Measurements from ENCODE around the gene LYSMD1. TPM values are rescaled to one million over a fixed set of nuclear protein-coding genes. Genes with fewer than 3 reads are reported as not detected.

The LYSMD1 gene
- total and polyA plus RNA-seq, 2 of the 8 experiments (the other 6 are each of a cell fraction or from before 2014, with no cell fraction given): 2.4 to 6.0 TPM

GRCh38 chr1:151199873-151200581, 34.3 kb upstream of the LYSMD1 start:
- Histone ChIP-seq H3K23ac (ENCODE audit: insufficient read length) (no peak overlapping the region), H3K14ac (ENCODE audit: insufficient read length) (no peak overlapping the region), H4K5ac (ENCODE audit: insufficient read length, low read depth, low read length) (no peak overlapping the region), H3K18ac (ENCODE audit: extremely low read depth, low read length) (no peak overlapping the region), H3K36me3 (ENCODE audit: control insufficient read depth in 2 of 4, insufficient read depth in 4 of 4, low read length in 3 of 4) (peaks cover 0 to 12% (median 6%) of the 10 kb centered on the region in 4 experiments; a peak in 2 of 8 replicates), H3K4me3 (ENCODE audit: extremely low read depth in 1 of 4, insufficient read depth in 2 of 4, low read depth in 3 of 4, low read length in 4 of 4) (peak overlapping the region; percentile 74 to 99 (median 93)), H3K4me1 (replicated peaks in 1 of 4; ENCODE audit: control insufficient read depth in 3 of 4, insufficient read depth in 4 of 4, low read length in 3 of 4) (peaks cover 2 to 4% (median 3%) of the 10 kb centered on the region in 4 experiments; a peak in 3 of 7 replicates), H4K91ac (replicated peaks; ENCODE audit: insufficient read length, low read length) (no peak overlapping the region), H2AFZ (ENCODE audit: low read length) (no peak overlapping the region), H3K56ac (replicated peaks; ENCODE audit: insufficient read length, low read depth, low read length) (peak overlapping the region; percentile 17), H3K9me3 (ENCODE audit: insufficient read depth in 2 of 2, low read depth in 1 of 2, low read length in 1 of 2) (no peaks in the 10 kb centered on the region), H3K27me3 (replicated peaks in 1 of 4; ENCODE audit: control insufficient read depth in 3 of 4, extremely low read depth in 1 of 4, insufficient read depth in 3 of 4, low read length in 3 of 4) (no peaks in the 10 kb centered on the region), H4K8ac (ENCODE audit: extremely low read depth, insufficient read depth, low read length) (no peak overlapping the region), H4K20me1 (replicated peaks in 1 of 2; ENCODE audit: control insufficient read depth in 1 of 2, insufficient read depth in 2 of 2, low read length in 2 of 2) (peaks cover 4 to 10% of the 10 kb centered on the region in 2 experiments), H3K4me2 (ENCODE audit: insufficient read depth in 1 of 2, low read depth in 2 of 2, low read length in 2 of 2) (peak overlapping the region; percentile 68 to 69), H3K27ac (ENCODE audit: low read depth, low read length) (no peak overlapping the region), H3K79me2 (ENCODE audit: control insufficient read depth in 1 of 2, insufficient read depth in 2 of 2, low read length in 2 of 2) (peaks cover 34 to 65% of the 10 kb centered on the region in 2 experiments), H3K79me1 (ENCODE audit: low read depth, low read length) (no peaks in the 10 kb centered on the region), H2AK5ac (ENCODE audit: low read depth, low read length) (no peak overlapping the region), H3K4ac (replicated peaks; ENCODE audit: insufficient read length, low read depth, low read length) (no peak overlapping the region), H2BK5ac (ENCODE audit: low read depth, low read length) (no peak overlapping the region), H2BK20ac (ENCODE audit: low read length) (no peak overlapping the region), H2BK15ac (ENCODE audit: low read length) (no peak overlapping the region), H2BK120ac (replicated peaks; ENCODE audit: low read depth, low read length) (no peak overlapping the region), H2BK12ac (ENCODE audit: low read depth, low read length) (no peak overlapping the region), H3K23me2 (ENCODE audit: low read depth, low read length) (peaks cover 13% of the 10 kb centered on the region), H3K9ac (replicated peaks in 1 of 4; ENCODE audit: extremely low read depth in 1 of 4, low read depth in 3 of 4, low read length in 3 of 4) (peak overlapping the region in 2 of 4 experiments; percentile 2 to 98; a peak in 2 of 7 replicates)
- CTCF ChIA-PET (ENCODE audit: partially characterized antibody): interaction anchor here (0.7 to 2.3 kb wide), 2 partner anchors 11 to 52 kb away, joined by 3 to 10 read pairs; no protein-coding TSS in a partner anchor
- 46% methylated on average over 9 of the region's 11 CpGs; no CpG with 5 or more reads in 1 of the 2 experiments for WGBS, 2 experiments (ENCODE audit: extremely low coverage in 1 of 2, insufficient coverage in 1 of 2, insufficient read length in 1 of 2, insufficient replicate concordance in 2 of 2, low coverage in 1 of 2, low lambda C conversion rate in 2 of 2, missing lambda C conversion rate in 1 of 2)
- DNase-seq (ENCODE audit: low read depth in 1 of 2, low spot score in 2 of 2) (no peak), FAIRE-seq (no peak)
- no peak for TF ChIP-seq POU5F1 (IDR thresholded peaks at IDR 0.05; ENCODE audit: low read depth, low read length)
- no peak for TF ChIP-seq NANOG (IDR thresholded peaks at IDR 0.05; ENCODE audit: insufficient read depth, low read depth, low read length, poor library complexity, severe bottlenecking)
- TF ChIP-seq RNF2 (IDR thresholded peaks at IDR 0.05; ENCODE audit: borderline replicate concordance, low read depth, low read length, missing control alignments, poor library complexity, severe bottlenecking): no peak
- no peak for TF ChIP-seq CTCF (IDR thresholded peaks at IDR 0.05; ENCODE audit: control extremely low read depth in 1 of 3, insufficient read depth in 1 of 3, low read depth in 1 of 3, low read length in 3 of 3)
- POLR2A ChIA-PET (ENCODE audit: partially characterized antibody): interaction anchor here (0.7 to 2.6 kb wide), 7 partner anchors 11 to 313 kb away, joined by 3 to 12 read pairs (median 5); partner anchors contain the start of gene PSMD4
